ENCODE measurements around the gene NUDT1.

GRCh38 chr7:2256306-2257045, 14.4 kb downstream of the NUDT1 start:
- no peak for TF ChIP-seq EP300 (IDR thresholded peaks at IDR 0.05; ENCODE audit: borderline replicate concordance)
- no peak for TF ChIP-seq RAD21 (IDR thresholded peaks at IDR 0.05; ENCODE audit: low read depth)
- TF ChIP-seq MAX (IDR thresholded peaks at IDR 0.05), result no peak
- no peak for TF ChIP-seq YY1 (IDR thresholded peaks at IDR 0.05; ENCODE audit: low read depth)
- TF ChIP-seq TAF1 (IDR thresholded peaks at IDR 0.05; ENCODE audit: low read depth), result no peak
- no peak for TF ChIP-seq EGR1 (IDR thresholded peaks at IDR 0.05)
- TF ChIP-seq CREB1 (IDR thresholded peaks at IDR 0.05; ENCODE audit: low read depth), result no peak
- TF ChIP-seq TCF12 (IDR thresholded peaks at IDR 0.05; ENCODE audit: low read depth), result no peak
- no peak for TF ChIP-seq CEBPB (IDR thresholded peaks at IDR 0.05)
- TF ChIP-seq, protein P1, sequence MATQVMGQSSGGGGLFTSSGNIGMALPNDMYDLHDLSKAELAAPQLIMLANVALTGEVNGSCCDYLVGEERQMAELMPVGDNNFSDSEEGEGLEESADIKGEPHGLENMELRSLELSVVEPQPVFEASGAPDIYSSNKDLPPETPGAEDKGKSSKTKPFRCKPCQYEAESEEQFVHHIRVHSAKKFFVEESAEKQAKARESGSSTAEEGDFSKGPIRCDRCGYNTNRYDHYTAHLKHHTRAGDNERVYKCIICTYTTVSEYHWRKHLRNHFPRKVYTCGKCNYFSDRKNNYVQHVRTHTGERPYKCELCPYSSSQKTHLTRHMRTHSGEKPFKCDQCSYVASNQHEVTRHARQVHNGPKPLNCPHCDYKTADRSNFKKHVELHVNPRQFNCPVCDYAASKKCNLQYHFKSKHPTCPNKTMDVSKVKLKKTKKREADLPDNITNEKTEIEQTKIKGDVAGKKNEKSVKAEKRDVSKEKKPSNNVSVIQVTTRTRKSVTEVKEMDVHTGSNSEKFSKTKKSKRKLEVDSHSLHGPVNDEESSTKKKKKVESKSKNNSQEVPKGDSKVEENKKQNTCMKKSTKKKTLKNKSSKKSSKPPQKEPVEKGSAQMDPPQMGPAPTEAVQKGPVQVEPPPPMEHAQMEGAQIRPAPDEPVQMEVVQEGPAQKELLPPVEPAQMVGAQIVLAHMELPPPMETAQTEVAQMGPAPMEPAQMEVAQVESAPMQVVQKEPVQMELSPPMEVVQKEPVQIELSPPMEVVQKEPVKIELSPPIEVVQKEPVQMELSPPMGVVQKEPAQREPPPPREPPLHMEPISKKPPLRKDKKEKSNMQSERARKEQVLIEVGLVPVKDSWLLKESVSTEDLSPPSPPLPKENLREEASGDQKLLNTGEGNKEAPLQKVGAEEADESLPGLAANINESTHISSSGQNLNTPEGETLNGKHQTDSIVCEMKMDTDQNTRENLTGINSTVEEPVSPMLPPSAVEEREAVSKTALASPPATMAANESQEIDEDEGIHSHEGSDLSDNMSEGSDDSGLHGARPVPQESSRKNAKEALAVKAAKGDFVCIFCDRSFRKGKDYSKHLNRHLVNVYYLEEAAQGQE (IDR thresholded peaks at IDR 0.05; ENCODE audit: low read depth), result no peak
- no peak for TF ChIP-seq FOXM1 (IDR thresholded peaks at IDR 0.05; ENCODE audit: borderline replicate concordance, low read depth)
- TF ChIP-seq NFIC (IDR thresholded peaks at IDR 0.05), result no peak

Data from Ishikawa (cell line).